ENCODE measurements around the gene DRD3.

Gene DRD3

GRCh38 chr3:114216186-114216970, 37.5 kb upstream of the DRD3 start:
- no peak for TF ChIP-seq Cebpa-rat (IDR thresholded peaks at IDR 0.05)
- no peaks in the 10 kb centered on the region for H3K9me3 ChIP-seq
- H3K4me3 ChIP-seq, result no peak overlapping the region
- peaks cover 43% of the 10 kb centered on the region for H3K4me1 ChIP-seq
- H3K9ac ChIP-seq, result no peak overlapping the region
- H4K20me1 ChIP-seq, result no peaks in the 10 kb centered on the region
- no peaks in the 10 kb centered on the region for H3K27me3 ChIP-seq
- no peaks in the 10 kb centered on the region for H3K36me3 ChIP-seq
- H3K4me2 ChIP-seq, result no peak overlapping the region
- H3K27ac ChIP-seq, result no peak overlapping the region

- H3K4me3 ChIP-seq, result peak overlapping the region; percentile 63
Measured at GRCh38 chr3:114214542-114215341, 35.9 kb upstream of the DRD3 start.

GRCh38 chr3:114213627-114214541, 35.0 kb upstream of the DRD3 start:
- Histone ChIP-seq H3K4me3 (peak overlapping the region; percentile 63), H3K4me2 (peak overlapping the region; percentile 89)

More at GRCh38 chr3:114214542-114215341, 35.9 kb upstream of the DRD3 start:
- peak overlapping the region; percentile 90 for H3K27ac ChIP-seq
- H3K36me3 ChIP-seq, result no peaks in the 10 kb centered on the region
- peak overlapping the region; percentile 75 for H3K9ac ChIP-seq
- no peak for TF ChIP-seq Cebpa-rat (IDR thresholded peaks at IDR 0.05)
- no peaks in the 10 kb centered on the region for H4K20me1 ChIP-seq
- no peaks in the 10 kb centered on the region for H3K27me3 ChIP-seq
- 0 out of 2 replicates have a peak, but pooled peaks cover 3% of the 10 kb centered on the region for H3K9me3 ChIP-seq
- H3K4me2 ChIP-seq, result peak overlapping the region; percentile 89
- H3K4me1 ChIP-seq, result peaks cover 43% of the 10 kb centered on the region

GRCh38 chr3:114213292-114213626, 34.4 kb upstream of the DRD3 start:
- Histone ChIP-seq H3K9ac (peak overlapping the region; percentile 75; the same call in 1 of the 2 replicates), H3K27ac (peak overlapping the region; percentile 90), H4K20me1 (no peaks in the 10 kb centered on the region), H3K4me2 (peak overlapping the region; percentile 89), H3K4me1 (peaks cover 39% of the 10 kb centered on the region), H3K36me3 (no peaks in the 10 kb centered on the region), H3K9me3 (0 out of 2 replicates have a peak, but pooled peaks cover 3% of the 10 kb centered on the region), H3K27me3 (no peaks in the 10 kb centered on the region), H3K4me3 (peak overlapping the region; percentile 63)
- no peak for TF ChIP-seq Cebpa-rat (IDR thresholded peaks at IDR 0.05)

More at GRCh38 chr3:114213627-114214541, 35.0 kb upstream of the DRD3 start:
- Histone ChIP-seq H3K4me1 (peaks cover 39% of the 10 kb centered on the region), H3K27me3 (no peaks in the 10 kb centered on the region), H4K20me1 (no peaks in the 10 kb centered on the region), H3K27ac (peak overlapping the region; percentile 90), H3K9ac (peak overlapping the region; percentile 75), H3K36me3 (no peaks in the 10 kb centered on the region), H3K9me3 (0 out of 2 replicates have a peak, but pooled peaks cover 3% of the 10 kb centered on the region)
- TF ChIP-seq Cebpa-rat (IDR thresholded peaks at IDR 0.05), result no peak

- peak overlapping the region; percentile 90 for H3K27ac ChIP-seq
- H3K27me3 ChIP-seq, result no peaks in the 10 kb centered on the region
- no peak overlapping the region for H3K9ac ChIP-seq
- H3K4me2 ChIP-seq, result peak overlapping the region; percentile 89
- no peak for TF ChIP-seq Cebpa-rat (IDR thresholded peaks at IDR 0.05)
- 0 out of 2 replicates have a peak, but pooled peaks cover 3% of the 10 kb centered on the region for H3K9me3 ChIP-seq
- H4K20me1 ChIP-seq, result no peaks in the 10 kb centered on the region
- no peaks in the 10 kb centered on the region for H3K36me3 ChIP-seq
- peaks cover 39% of the 10 kb centered on the region for H3K4me1 ChIP-seq
- no peak overlapping the region for H3K4me3 ChIP-seq
Measured at GRCh38 chr3:114212646-114213045, 33.8 kb upstream of the DRD3 start.

GRCh38 chr3:114207768-114208167, 28.9 kb upstream of the DRD3 start:
- Histone ChIP-seq H4K20me1 (no peaks in the 10 kb centered on the region), H3K27ac (no peak overlapping the region), H3K4me2 (no peak overlapping the region)

GRCh38 chr3:114206342-114206741, 27.5 kb upstream of the DRD3 start:
- Histone ChIP-seq H4K20me1 (no peaks in the 10 kb centered on the region), H3K9me3 (0 out of 2 replicates have a peak, but pooled peaks cover 3% of the 10 kb centered on the region), H3K4me1 (no peaks in the 10 kb centered on the region), H3K27ac (no peak overlapping the region), H3K4me3 (no peak overlapping the region), H3K9ac (no peak overlapping the region), H3K4me2 (no peak overlapping the region), H3K27me3 (no peaks in the 10 kb centered on the region), H3K36me3 (no peaks in the 10 kb centered on the region)
- TF ChIP-seq Cebpa-rat (IDR thresholded peaks at IDR 0.05), result no peak

More at GRCh38 chr3:114207768-114208167, 28.9 kb upstream of the DRD3 start:
- TF ChIP-seq Cebpa-rat (IDR thresholded peaks at IDR 0.05), result no peak
- H3K9ac ChIP-seq, result no peak overlapping the region
- H3K36me3 ChIP-seq, result no peaks in the 10 kb centered on the region
- peaks cover 5% of the 10 kb centered on the region for H3K4me1 ChIP-seq
- 0 out of 2 replicates have a peak, but pooled peaks cover 3% of the 10 kb centered on the region for H3K9me3 ChIP-seq
- H3K27me3 ChIP-seq, result no peaks in the 10 kb centered on the region
- no peak overlapping the region for H3K4me3 ChIP-seq

GRCh38 chr3:114205541-114205940, 26.7 kb upstream of the DRD3 start:
- H3K27ac ChIP-seq, result no peak overlapping the region
- H3K27me3 ChIP-seq, result no peaks in the 10 kb centered on the region
- H3K9me3 ChIP-seq, result 0 out of 2 replicates have a peak, but pooled peaks cover under 1% of the 10 kb centered on the region
- TF ChIP-seq Cebpa-rat (IDR thresholded peaks at IDR 0.05), result no peak
- H3K36me3 ChIP-seq, result no peaks in the 10 kb centered on the region
- H3K4me3 ChIP-seq, result no peak overlapping the region
- H4K20me1 ChIP-seq, result no peaks in the 10 kb centered on the region
- no peaks in the 10 kb centered on the region for H3K4me1 ChIP-seq
- H3K4me2 ChIP-seq, result no peak overlapping the region
- H3K9ac ChIP-seq, result no peak overlapping the region

- no peak overlapping the region for H3K27ac ChIP-seq
- H3K4me2 ChIP-seq, result no peak overlapping the region
- no peaks in the 10 kb centered on the region for H3K9me3 ChIP-seq
- H3K4me3 ChIP-seq, result no peak overlapping the region
- no peaks in the 10 kb centered on the region for H3K4me1 ChIP-seq
- no peaks in the 10 kb centered on the region for H3K36me3 ChIP-seq
- H3K9ac ChIP-seq, result no peak overlapping the region
- H4K20me1 ChIP-seq, result no peaks in the 10 kb centered on the region
- H3K27me3 ChIP-seq, result no peaks in the 10 kb centered on the region
- TF ChIP-seq Cebpa-rat (IDR thresholded peaks at IDR 0.05), result no peak
Measured at GRCh38 chr3:114194750-114195149, 15.9 kb upstream of the DRD3 start.
